ENCODE results near the gene PURB. TPM values are rescaled to one million over a fixed set of nuclear protein-coding genes. Genes with fewer than 3 reads are reported as not detected.

Gene PURB
- total RNA-seq, 1 experiment from 2014 or later, result 21.3 TPM

DNA sequence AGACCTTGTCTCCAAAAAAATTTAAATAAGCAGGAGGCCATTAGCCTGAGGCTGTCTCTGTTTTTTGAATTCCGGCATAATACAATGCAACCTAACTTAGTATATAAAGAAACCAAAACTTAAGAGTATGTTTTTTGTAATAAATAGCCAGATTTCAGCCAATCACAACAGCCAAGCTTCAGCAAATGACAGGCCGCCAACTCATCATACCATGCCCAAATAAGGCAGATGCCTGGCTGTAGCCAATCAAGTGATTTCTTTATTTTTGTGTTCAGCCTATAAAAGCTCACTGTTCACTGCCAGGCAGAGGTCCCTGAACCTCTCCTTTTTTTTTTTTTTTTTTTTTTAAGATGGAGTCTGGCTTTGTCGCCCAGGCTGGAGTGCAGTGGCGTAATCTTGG, 12.7 kb upstream of the PURB start:
- no peaks in the 10 kb centered on the region for H3K27me3 Mint-ChIP-seq (ENCODE audit: insufficient read depth, unreplicated experiment)
- no peaks in the 10 kb centered on the region for H3K9me3 Mint-ChIP-seq (ENCODE audit: unreplicated experiment)
- BruUV-seq (replicated peaks), result no TSS peak
- intact Hi-C loops (cut with micrococcal nuclease), result no loop called here
- H3K36me3 Mint-ChIP-seq (ENCODE audit: insufficient read depth, unreplicated experiment), result no peaks in the 10 kb centered on the region
- CTCF ChIA-PET, result interaction anchor here (0.6 to 1.6 kb wide), 5 partner anchors 23 to 238 kb away, joined by 3 to 5 read pairs (median 3); no protein-coding TSS in a partner anchor
- TF ChIP-seq, protein P1, sequence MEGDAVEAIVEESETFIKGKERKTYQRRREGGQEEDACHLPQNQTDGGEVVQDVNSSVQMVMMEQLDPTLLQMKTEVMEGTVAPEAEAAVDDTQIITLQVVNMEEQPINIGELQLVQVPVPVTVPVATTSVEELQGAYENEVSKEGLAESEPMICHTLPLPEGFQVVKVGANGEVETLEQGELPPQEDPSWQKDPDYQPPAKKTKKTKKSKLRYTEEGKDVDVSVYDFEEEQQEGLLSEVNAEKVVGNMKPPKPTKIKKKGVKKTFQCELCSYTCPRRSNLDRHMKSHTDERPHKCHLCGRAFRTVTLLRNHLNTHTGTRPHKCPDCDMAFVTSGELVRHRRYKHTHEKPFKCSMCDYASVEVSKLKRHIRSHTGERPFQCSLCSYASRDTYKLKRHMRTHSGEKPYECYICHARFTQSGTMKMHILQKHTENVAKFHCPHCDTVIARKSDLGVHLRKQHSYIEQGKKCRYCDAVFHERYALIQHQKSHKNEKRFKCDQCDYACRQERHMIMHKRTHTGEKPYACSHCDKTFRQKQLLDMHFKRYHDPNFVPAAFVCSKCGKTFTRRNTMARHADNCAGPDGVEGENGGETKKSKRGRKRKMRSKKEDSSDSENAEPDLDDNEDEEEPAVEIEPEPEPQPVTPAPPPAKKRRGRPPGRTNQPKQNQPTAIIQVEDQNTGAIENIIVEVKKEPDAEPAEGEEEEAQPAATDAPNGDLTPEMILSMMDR (IDR thresholded peaks at IDR 0.05; ENCODE audit: unreplicated experiment), result no peak
- H3K27ac Mint-ChIP-seq (ENCODE audit: low read depth, unreplicated experiment), result no peak overlapping the region
- POLR2A ChIA-PET, result no interaction called here
- no peak for DNase-seq (ENCODE audit: unreplicated experiment)
- H3K4me1 Mint-ChIP-seq (ENCODE audit: insufficient read depth, unreplicated experiment), result no peaks in the 10 kb centered on the region
- no peak overlapping the region for H3K4me3 Mint-ChIP-seq (ENCODE audit: unreplicated experiment)

DNA sequence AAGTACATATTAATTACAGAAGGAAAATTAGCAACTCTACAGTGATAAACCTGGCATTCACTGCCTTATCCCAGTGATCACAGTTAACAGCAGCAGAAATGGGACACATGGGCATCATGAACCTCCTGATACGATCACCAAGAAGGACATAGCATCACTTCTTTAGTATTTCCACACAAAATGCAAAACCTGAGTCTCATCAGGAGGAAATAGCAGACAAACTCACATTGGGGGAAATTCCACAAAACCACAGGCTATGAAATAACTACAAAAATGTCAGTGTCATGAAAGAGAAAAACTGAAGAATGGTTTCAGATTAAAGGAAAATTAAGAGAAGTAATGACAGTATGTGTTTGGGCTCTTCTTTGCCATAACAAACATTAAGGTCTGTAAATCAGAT, 12.0 kb upstream of the PURB start:
- H3K36me3 Mint-ChIP-seq (ENCODE audit: insufficient read depth, unreplicated experiment), result no peaks in the 10 kb centered on the region
- H3K27ac Mint-ChIP-seq (ENCODE audit: low read depth, unreplicated experiment), result no peak overlapping the region
- no TSS peak for BruUV-seq (replicated peaks)
- intact Hi-C loops (cut with micrococcal nuclease), result no loop called here
- no peak overlapping the region for H3K4me3 Mint-ChIP-seq (ENCODE audit: unreplicated experiment)
- POLR2A ChIA-PET, result interaction anchor here (2.2 kb wide), 1 partner anchor 12 kb away, joined by 15 read pairs; the partner anchor contains the start of gene PURB
- no peak for DNase-seq (ENCODE audit: unreplicated experiment)
- no peaks in the 10 kb centered on the region for H3K27me3 Mint-ChIP-seq (ENCODE audit: insufficient read depth, unreplicated experiment)
- no peaks in the 10 kb centered on the region for H3K9me3 Mint-ChIP-seq (ENCODE audit: unreplicated experiment)
- TF ChIP-seq, protein P1 (IDR thresholded peaks at IDR 0.05; ENCODE audit: unreplicated experiment), result no peak
- CTCF ChIA-PET, result interaction anchor here (0.6 to 1.6 kb wide), 3 partner anchors 25 to 239 kb away, joined by 3 to 5 read pairs (median 3); no protein-coding TSS in a partner anchor
- no peaks in the 10 kb centered on the region for H3K4me1 Mint-ChIP-seq (ENCODE audit: insufficient read depth, unreplicated experiment)

DNA sequence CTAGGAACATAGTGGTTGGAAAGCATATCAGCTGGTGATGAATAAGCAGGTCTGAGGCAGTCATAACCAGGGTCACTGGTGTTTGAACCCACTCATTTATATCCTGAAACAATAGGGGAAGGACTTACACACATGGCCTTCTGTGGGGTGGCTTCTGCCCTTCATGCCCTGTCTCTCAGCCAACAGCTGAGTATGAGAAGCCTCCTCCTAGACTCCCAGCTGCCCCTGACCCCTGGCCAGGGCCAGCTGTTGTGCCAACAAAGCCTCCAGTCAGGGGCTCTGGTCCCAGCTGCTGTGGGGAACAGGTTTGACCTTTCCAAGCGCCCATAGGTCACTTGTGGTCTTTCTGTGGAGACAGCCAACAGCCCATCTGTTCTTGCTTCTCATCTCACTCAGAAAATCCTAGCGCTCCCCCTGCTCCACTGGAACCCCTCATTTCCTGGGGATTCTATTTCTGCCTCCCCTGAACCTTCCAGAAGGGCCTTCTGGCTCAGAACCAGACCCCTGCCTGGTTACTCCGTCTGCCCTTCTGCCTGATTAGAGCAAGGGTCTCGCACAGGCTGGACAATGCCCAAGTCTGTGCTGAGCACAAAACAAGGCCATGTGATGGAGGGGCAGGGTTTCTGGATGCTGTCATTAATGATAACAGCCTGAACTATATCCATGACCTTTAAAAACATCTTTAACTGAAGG, 9.7 kb upstream of the PURB start:
- no peak for DNase-seq (ENCODE audit: unreplicated experiment)
- Mint-ChIP-seq H3K27ac (ENCODE audit: low read depth, unreplicated experiment) (no peak overlapping the region), H3K4me3 (ENCODE audit: unreplicated experiment) (no peak overlapping the region), H3K27me3 (ENCODE audit: insufficient read depth, unreplicated experiment) (no peaks in the 10 kb centered on the region), H3K36me3 (ENCODE audit: insufficient read depth, unreplicated experiment) (no peaks in the 10 kb centered on the region), H3K9me3 (ENCODE audit: unreplicated experiment) (no peaks in the 10 kb centered on the region), H3K4me1 (ENCODE audit: insufficient read depth, unreplicated experiment) (no peaks in the 10 kb centered on the region)
- no TSS peak for BruUV-seq (replicated peaks)
- POLR2A ChIA-PET, result interaction anchor here (0.5 to 2.2 kb wide), 6 partner anchors 9 to 217 kb away, joined by 3 to 15 read pairs (median 3); partner anchors contain the start of genes PURB and TBRG4
- intact Hi-C loops (cut with micrococcal nuclease), result no loop called here
- CTCF ChIA-PET, result interaction anchor here (0.7 to 1.3 kb wide), 2 partner anchors 27 to 40 kb away, joined by 3 read pairs; no protein-coding TSS in a partner anchor
- TF ChIP-seq, protein P1 (IDR thresholded peaks at IDR 0.05; ENCODE audit: unreplicated experiment), result no peak

DNA sequence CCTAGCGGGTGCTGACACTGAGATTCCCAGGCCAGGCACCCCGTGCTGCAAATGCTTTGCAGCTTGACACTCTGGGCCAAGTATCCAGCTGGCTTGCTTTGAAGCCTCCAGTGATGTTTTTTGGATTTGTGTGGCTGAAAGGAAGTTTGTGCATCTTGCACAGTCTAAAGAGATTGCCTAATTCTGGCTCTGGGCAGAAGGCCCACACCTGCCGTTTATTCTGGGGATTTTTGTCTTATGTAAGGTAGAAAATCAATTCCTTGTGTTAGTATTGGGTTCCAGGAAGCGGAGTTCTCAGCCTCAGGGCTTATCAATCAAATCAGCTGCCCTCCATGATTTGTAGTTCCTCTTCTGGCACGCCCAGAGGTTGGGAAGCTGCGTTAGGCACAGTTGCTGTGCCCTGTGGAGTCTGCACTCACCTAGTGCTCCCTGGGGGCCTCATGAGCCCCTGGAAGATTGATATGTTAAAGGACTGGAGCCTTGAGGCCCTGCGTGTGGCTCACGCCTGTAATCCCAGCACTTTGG, 8.4 kb upstream of the PURB start:
- no TSS peak for BruUV-seq (replicated peaks)
- POLR2A ChIA-PET, result interaction anchor here (0.5 kb wide), 1 partner anchor 76 kb away, joined by 4 read pairs; no protein-coding TSS in a partner anchor
- H3K4me1 Mint-ChIP-seq (ENCODE audit: insufficient read depth, unreplicated experiment), result no peaks in the 10 kb centered on the region

More for the DNA sequence above, 8.4 kb upstream of the PURB start:
- DNase-seq (ENCODE audit: unreplicated experiment), result no peak
- H3K36me3 Mint-ChIP-seq (ENCODE audit: insufficient read depth, unreplicated experiment), result peaks cover 6% of the 10 kb centered on the region
- H3K27me3 Mint-ChIP-seq (ENCODE audit: insufficient read depth, unreplicated experiment), result no peaks in the 10 kb centered on the region
- H3K4me3 Mint-ChIP-seq (ENCODE audit: unreplicated experiment), result no peak overlapping the region
- CTCF ChIA-PET, result interaction anchor here (0.6 to 1.3 kb wide), 3 partner anchors 28 to 262 kb away, joined by 3 read pairs; no protein-coding TSS in a partner anchor
- no peak overlapping the region for H3K27ac Mint-ChIP-seq (ENCODE audit: low read depth, unreplicated experiment)
- TF ChIP-seq, protein P1 (IDR thresholded peaks at IDR 0.05; ENCODE audit: unreplicated experiment), result no peak
- intact Hi-C loops (cut with micrococcal nuclease), result no loop called here
- no peaks in the 10 kb centered on the region for H3K9me3 Mint-ChIP-seq (ENCODE audit: unreplicated experiment)
